SU-DHL-6 (cell line): ENCODE results near the gene DET1.

ENCODE experiments used
- CTCF ChIP-seq: fragments of 200-600 bp; sonication (generic); IDR thresholded peaks from one replicate; pipeline ENCODE4 v1.5.1; 2017; ENCODE audit warnings: antibody characterized with exemption, mild to moderate bottlenecking, low read length, moderate library complexity; ENCODE audit not compliant: insufficient read depth, poor library complexity, severe bottlenecking
- EZH2phosphoT487 ChIP-seq: fragments of 200-600 bp; sonication (generic), shearing (Covaris generic); conservative IDR thresholded peaks from 2 replicates; pipeline ENCODE4 v1.6.1; 2018; ENCODE audit warnings: mild to moderate bottlenecking, antibody characterized with exemption, low read length, moderate library complexity, mixed read lengths

- TF ChIP-seq CTCF (no peak), EZH2phosphoT487 (no peak)
These were observed 64.2 kb downstream of the DET1 start for GRCh38 chr15:88482263-88482662.
